GM19463 (cell line): ENCODE data around the gene CDC42BPG.

Experiments used
- ATAC-seq: cut with Tn5 transposase; IDR thresholded peaks from one replicate; pipeline ENCODE4 v1.9.1; 2021; ENCODE audit warnings: mild to moderate bottlenecking, moderate library complexity; ENCODE audit not compliant: unreplicated experiment

Gene CDC42BPG

GRCh38 chr11:64793271-64794160 is 50.9 kb downstream of the CDC42BPG start:
- ATAC-seq, result no peak

- ATAC-seq, result no peak
Observed at GRCh38 chr11:64792482-64792881, 52.0 kb downstream of the CDC42BPG start.

- ATAC-seq, result no peak
Observed at GRCh38 chr11:64791781-64792291, 52.6 kb downstream of the CDC42BPG start.

GRCh38 chr11:64790205-64791095 is 54.0 kb downstream of the CDC42BPG start:
- ATAC-seq, result no peak

- ATAC-seq, result no peak
Observed at GRCh38 chr11:64789331-64790204, 54.9 kb downstream of the CDC42BPG start.

- ATAC-seq, result no peak
Observed at GRCh38 chr11:64788321-64789215, 55.9 kb downstream of the CDC42BPG start.

- ATAC-seq, result no peak
Observed at GRCh38 chr11:64787526-64788320, 56.7 kb downstream of the CDC42BPG start.

- no peak for ATAC-seq
Observed at GRCh38 chr11:64786308-64786707, 58.1 kb downstream of the CDC42BPG start.

GRCh38 chr11:64784813-64785581 is 59.5 kb downstream of the CDC42BPG start:
- ATAC-seq, result no peak

GRCh38 chr11:64778473-64779298 is 65.8 kb downstream of the CDC42BPG start, which contains the start of gene SF1:
Gene SF1, minus strand, starts transcription at chr11:64778542. Its CDS starts 150 bp downstream, at chr11:64778392.
- ATAC-seq, result peak; percentile 83

- no peak for ATAC-seq
Observed at GRCh38 chr11:64778223-64778472, 66.3 kb downstream of the CDC42BPG start.

- ATAC-seq, result peak; percentile 12
Observed at GRCh38 chr11:64777449-64778222, 66.8 kb downstream of the CDC42BPG start.

GRCh38 chr11:64776875-64777274 is 67.6 kb downstream of the CDC42BPG start:
- ATAC-seq, result no peak

GRCh38 chr11:64776425-64776824 is 68.0 kb downstream of the CDC42BPG start:
- ATAC-seq, result no peak

- no peak for ATAC-seq
Observed at GRCh38 chr11:64774144-64774543, 70.3 kb downstream of the CDC42BPG start.
